Stimulated activated CD8-positive, alpha-beta memory T cell treated with anti-CD3 and anti-CD28 coated beads, Interleukin-12 subunit alpha, Interleukin-12 subunit beta, amount 100 ng/mL, for 1 hour (primary cell): Measurements from ENCODE around the gene ACAA1.
"Not testable (repeated sequence)": the region's sequence is repeated elsewhere in the genome, so short reads cannot be mapped to it uniquely, and the experiment has no call there.

Experiments used
- DNase-seq: peaks from one replicate; pipeline ENCODE4 v3.0.0-alpha.2; 2020; ENCODE audit warnings: low read depth

Gene ACAA1

DNA sequence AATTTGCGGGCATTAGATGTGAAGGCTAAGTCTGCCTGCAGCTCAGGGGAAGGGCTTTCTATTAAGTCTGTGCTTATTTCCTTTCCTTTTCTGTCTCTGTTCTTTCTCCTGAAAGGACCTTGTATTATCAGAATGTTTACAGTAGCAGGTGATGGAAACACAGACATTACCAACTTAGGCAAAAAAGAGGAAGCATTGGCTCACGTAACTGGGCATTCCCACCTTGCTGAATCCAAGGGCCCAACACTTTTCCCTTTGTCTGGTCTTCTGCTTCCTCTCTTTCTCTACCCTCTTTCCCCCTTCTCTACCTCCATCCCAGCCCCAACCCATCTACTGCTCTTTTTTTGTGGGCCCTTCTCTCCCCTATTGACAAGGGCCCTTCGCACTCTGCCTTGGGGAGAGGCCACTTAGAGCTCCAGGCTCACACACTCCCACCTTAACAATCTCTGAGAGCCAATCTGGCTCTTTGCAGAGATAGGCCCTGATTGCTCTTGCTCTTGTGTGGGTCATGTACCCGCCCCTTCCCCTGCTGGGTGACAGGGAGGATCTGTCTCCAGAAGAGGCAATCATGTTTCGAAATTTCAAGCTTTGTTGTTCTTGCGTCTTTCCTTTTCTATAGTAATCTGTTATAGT lies 35.0 kb downstream of the ACAA1 start:
- no peak for DNase-seq

DNA sequence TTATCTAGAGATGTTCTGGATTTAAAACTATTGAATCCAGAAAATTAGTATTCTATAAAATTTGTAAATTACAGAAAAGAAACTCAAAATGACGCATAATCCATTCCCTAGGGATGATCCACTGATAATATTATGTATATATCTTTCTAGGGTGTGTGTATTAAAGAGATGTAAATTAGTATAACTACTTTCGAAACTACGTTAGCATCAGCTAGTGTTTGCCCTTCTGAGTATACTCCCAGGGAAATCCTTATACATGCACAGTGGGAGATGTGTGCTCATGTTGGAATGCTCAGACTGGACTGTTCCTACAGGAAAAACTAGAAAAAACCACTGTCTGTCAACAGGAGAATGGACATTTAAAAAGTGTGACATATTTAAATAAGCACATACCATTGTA lies 36.4 kb downstream of the ACAA1 start:
- DNase-seq, result no peak

- no peak for DNase-seq
These were observed 37.4 kb downstream of the ACAA1 start for GRCh38 chr3:38099518-38099917.

DNA sequence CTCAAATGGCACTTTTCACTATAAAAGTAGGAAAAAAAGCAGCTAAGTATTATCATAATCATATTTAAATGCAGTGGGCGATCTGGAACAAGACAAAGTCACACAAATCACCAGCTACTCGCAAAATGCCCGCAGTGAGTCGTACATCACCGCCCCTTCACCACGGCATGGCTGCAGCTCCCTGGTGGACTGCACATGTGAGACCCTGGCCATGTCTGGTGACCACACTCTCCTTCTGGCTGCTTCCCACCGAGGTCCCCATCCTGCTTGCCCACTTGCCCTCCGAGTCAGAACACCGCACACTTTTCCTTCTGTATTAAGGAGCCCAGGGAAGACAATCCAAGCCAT lies 38.6 kb downstream of the ACAA1 start:
- no peak for DNase-seq

GRCh38 chr3:38097446-38098375 lies 39.2 kb downstream of the ACAA1 start:
- no peak for DNase-seq

- DNase-seq, result no peak
These were observed 41.1 kb downstream of the ACAA1 start for GRCh38 chr3:38095669-38096483.

DNA sequence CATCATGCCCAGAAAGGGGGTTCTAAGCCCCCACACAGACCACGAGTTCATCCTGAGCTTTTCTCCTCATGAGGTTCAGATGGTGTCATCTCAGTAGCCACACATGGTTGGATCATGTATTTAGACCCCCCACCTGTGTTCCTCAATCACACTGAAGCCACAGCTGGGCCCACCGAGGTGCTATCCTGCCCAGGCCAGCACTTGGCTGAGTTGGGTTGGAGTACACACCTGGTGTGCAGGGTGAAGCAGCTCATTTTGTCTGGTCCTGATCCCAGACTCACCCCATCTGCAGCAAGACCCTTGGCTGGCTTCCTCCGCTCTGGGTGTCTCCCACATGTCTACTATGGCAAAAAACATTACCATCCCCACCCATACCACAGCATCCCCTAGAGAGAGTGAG lies 41.9 kb downstream of the ACAA1 start:
- DNase-seq, result no peak

- no peak for DNase-seq
These were observed 46.5 kb downstream of the ACAA1 start for GRCh38 chr3:38090453-38090852.

GRCh38 chr3:38089163-38089562 lies 47.8 kb downstream of the ACAA1 start:
- DNase-seq, result no peak

- no peak for DNase-seq
These were observed 48.5 kb downstream of the ACAA1 start for GRCh38 chr3:38088126-38089078.

GRCh38 chr3:38087278-38087677 lies 49.6 kb downstream of the ACAA1 start:
- DNase-seq, result not testable (repeated sequence)

DNA sequence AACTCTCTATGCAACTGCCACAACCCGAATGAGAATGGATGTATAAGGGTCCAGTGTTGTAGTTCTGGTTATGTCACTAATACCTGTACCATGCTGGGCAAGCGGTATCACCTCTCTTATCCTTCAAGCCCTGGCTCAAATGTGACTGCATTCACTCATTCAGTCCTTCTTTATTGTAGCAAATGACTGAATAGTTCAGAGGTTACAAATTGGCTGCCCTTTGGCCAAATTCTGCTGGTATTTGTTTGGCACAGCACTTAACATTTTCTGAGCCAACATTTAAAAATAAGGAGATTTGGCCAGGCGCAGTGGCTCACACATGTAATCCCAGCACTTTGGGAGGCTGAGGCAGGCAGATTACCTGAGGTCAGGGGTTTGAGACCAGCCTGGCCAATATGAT lies 50.4 kb downstream of the ACAA1 start:
- no peak for DNase-seq

GRCh38 chr3:38085943-38086324 lies 51.0 kb downstream of the ACAA1 start:
- no peak for DNase-seq

DNA sequence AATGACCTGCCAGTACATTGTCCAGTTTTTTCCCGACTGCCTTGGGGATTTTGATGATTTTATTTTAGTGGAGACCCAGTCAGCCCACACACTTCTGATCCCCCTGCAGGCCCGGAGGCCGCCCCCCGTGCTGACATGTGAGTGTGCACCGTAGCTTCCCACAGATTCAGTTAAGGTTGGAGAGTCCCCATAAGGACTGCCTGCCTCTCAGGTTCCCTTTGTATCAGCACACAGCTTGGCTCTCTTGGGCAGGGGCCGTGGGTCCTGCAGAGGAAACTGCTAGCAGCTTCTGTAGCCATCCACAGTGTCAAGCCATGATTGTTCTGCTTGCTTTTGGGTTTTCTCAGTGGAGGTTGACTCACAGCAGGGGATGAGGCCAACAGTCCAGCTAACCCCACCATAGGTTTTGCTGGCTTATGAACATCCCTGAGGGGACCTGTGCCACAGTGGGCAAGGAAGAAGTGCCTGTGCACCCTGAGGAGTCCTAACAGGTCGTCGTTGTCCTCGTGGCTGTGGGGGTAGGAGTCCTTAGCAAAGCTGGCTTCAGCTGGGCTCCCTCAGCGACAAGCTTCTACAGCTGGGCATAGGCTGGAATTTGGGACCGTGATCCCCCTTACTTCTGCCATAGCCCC lies 51.5 kb downstream of the ACAA1 start:
- no peak for DNase-seq

DNA sequence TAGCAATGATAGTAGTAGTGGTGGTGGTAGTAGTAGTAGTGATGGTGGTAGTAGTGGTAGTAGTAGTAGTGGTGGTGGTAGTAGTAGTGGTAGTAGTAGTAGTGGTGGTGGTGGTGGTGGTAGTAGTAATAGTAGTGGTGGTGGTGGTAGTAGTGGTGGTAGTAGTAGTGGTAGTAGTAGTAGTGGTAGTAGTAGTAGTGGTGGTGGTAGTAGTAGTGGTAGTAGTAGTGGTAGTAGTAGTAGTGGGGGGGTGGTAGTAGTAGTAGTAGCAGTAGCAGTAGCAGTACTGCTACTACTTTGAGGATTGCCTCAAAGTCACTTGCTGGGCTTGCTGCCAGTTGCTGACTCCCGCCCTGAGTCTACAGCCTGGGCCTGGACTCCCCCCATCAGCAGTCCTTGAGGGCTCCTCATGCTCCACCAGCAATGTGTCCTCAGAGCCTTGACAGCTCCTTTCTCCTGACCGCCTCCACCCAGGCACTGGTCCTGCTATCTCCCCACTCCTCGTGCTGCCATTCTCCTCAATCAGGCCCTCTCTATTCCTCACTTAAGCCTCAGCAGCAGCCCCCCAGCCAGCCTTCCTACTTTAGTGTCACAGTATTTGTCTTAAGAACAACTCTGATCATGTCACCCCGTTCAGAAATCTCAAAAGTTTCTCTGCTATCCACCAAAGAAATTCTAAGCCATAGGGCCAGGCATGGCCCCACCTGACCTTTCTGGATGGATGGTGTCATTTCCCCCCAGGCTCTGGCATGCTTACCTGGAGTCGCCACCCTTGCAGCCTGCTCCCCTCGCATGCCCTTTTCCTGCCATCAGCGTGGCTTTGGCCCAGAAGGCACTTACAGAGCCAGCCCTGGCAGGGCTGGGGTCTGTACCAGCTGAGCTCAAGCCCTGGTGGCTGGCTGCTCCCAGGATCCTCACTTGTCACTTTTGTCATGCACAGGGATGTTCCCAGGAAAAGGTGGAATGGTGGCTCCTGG lies 52.3 kb downstream of the ACAA1 start:
- DNase-seq, result no peak

DNA sequence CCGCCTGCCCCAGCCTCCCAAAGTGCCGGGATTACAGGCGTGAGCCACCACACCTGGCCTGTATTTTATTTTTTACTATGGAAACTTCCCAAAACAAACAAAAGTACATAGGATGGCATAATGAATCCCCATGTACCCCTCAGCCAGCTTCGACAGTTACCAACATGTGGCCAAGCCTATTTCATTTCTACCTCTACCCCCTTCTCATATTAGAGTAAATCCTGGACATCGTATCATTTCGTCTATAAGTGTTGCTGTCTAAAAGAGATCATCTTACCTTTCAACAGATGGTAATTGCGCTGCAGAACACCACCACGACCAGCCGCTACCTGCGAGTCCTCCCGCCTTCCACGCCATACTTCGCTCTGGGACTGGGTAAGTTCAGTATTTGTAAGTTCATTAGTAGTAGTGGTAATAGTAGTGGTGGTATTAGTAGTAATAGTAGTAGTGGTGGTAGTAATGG lies 53.0 kb downstream of the ACAA1 start:
- DNase-seq, result no peak

- DNase-seq, result not testable (repeated sequence)
These were observed 53.7 kb downstream of the ACAA1 start for GRCh38 chr3:38083254-38083653.

- not testable (repeated sequence) for DNase-seq
These were observed 54.6 kb downstream of the ACAA1 start for GRCh38 chr3:38082296-38082695.

DNA sequence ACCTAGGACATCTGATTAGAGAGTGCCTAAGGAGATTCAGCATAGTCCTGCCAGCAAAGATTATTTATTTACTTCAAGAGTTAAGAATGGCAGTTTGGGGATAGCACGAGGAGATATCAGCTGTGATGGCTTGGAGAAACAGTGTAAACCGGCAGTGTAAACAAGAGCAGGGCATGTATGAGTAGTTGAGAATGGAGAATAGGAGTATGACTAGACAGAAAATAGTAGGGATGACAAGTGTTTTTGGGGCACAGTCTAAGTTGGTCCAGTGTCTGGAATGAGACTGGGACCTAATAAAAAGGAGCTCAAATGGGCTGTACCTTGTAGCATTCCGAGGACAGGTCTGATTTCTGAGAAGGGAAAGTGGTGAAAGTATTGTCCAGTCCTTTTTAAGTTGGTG lies 59.9 kb downstream of the ACAA1 start:
- not testable (repeated sequence) for DNase-seq
